A673 (cell line): Measurements from ENCODE around the gene B3GLCT. TPM values are rescaled to one million over a fixed set of nuclear protein-coding genes. Genes with fewer than 3 reads are reported as not detected.

Experiments
- BruUV-seq: library from RNA; stranded (reverse); fragments of 400-500 nt; replicated peaks from 2 replicates; lab custom pipeline; 2021; lab: Mats Ljungman, UMichigan
- CTCF ChIA-PET: fragments of 300-600 bp; sonication (Branson Sonifier 250); formaldehyde crosslinking; loops from one replicate; lab custom pipeline; 2022; ENCODE audit warnings: antibody characterized with exemption; lab: Charles Lee
- POLR2A ChIA-PET: fragments of 300-600 bp; sonication (Branson Sonifier 250); formaldehyde crosslinking; loops from one replicate; lab custom pipeline; 2022; ENCODE audit warnings: antibody characterized with exemption; ENCODE audit not compliant: low non-redundant PET; lab: Charles Lee
- DNase-seq: peaks from one replicate; pipeline ENCODE4 v3.0.0-alpha.2; 2015; ENCODE audit warnings: low spot score
- H3K27ac ChIP-seq: fragments of 200-600 bp; sonication (generic); 2 replicates; pipeline ENCODE4 v1.5.1; 2016; ENCODE audit warnings: mixed run types, low read depth, mild to moderate bottlenecking, mixed read lengths, antibody characterized with exemption, low read length; ENCODE audit not compliant: poor library complexity, severe bottlenecking
- H3K27me3 ChIP-seq: fragments of 200-600 bp; sonication (generic); replicated peaks from 2 replicates; pipeline ENCODE4 v1.6.1; 2017; ENCODE audit warnings: mixed run types, low read depth, mild to moderate bottlenecking, mixed read lengths, antibody characterized with exemption, low read length; ENCODE audit not compliant: insufficient read depth, poor library complexity
- H3K36me3 ChIP-seq: fragments of 200-600 bp; sonication (generic); 2 replicates; pipeline ENCODE4 v1.6.1; 2016; ENCODE audit warnings: mixed run types, mild to moderate bottlenecking, mixed read lengths, antibody characterized with exemption, low read length; ENCODE audit not compliant: insufficient read depth, poor library complexity, severe bottlenecking
- H3K4me1 ChIP-seq: fragments of 200-600 bp; sonication (generic); 2 replicates; pipeline ENCODE4 v1.6.1; 2017; ENCODE audit warnings: mixed run types, mild to moderate bottlenecking, mixed read lengths, antibody characterized with exemption, low read length; ENCODE audit not compliant: insufficient read depth, poor library complexity, severe bottlenecking
- H3K4me3 ChIP-seq: fragments of 200-600 bp; sonication (generic); 2 replicates; pipeline ENCODE4 v1.5.1; 2016; ENCODE audit warnings: low read depth, mixed run types, mild to moderate bottlenecking, mixed read lengths, low read length; ENCODE audit not compliant: poor library complexity, severe bottlenecking
- H3K9me3 ChIP-seq: fragments of 200-600 bp; sonication (generic); 2 replicates; pipeline ENCODE4 v1.6.1; 2016; ENCODE audit warnings: mixed run types, low read depth, mild to moderate bottlenecking, mixed read lengths, antibody characterized with exemption, low read length; ENCODE audit not compliant: poor library complexity, severe bottlenecking
- EZH2 ChIP-seq: fragments of 200-600 bp; sonication (generic); IDR thresholded peaks from 2 replicates; pipeline ENCODE4 v1.6.1; 2017; ENCODE audit warnings: borderline replicate concordance, low read depth, mild to moderate bottlenecking, mixed read lengths, antibody characterized with exemption, low read length; ENCODE audit not compliant: poor library complexity, severe bottlenecking
- intact Hi-C: fragments of 100-400 bp; cut with micrococcal nuclease; formaldehyde crosslinking; loops from one replicate; pipeline ENCODE4 v1.10.0; 2022; ENCODE audit not compliant: unreplicated experiment
- total RNA-seq: library from RNA; stranded (reverse); gene quantifications from 2 replicates; pipeline ENCODE4 v1.2.3, GENCODE V29; 2021
- TF ChIP-seq, protein P1 (sequence below): fragments of 300-800, 200-600 bp; sonication (generic); conservative IDR thresholded peaks from 2 replicates; pipeline ENCODE4 v1.5.1; 2017; ENCODE audit warnings: low read depth, mild to moderate bottlenecking, antibody characterized with exemption, low read length, moderate library complexity, mixed read lengths

The B3GLCT gene
- total RNA-seq, 1 experiment from 2014 or later, result 8.5 TPM

DNA sequence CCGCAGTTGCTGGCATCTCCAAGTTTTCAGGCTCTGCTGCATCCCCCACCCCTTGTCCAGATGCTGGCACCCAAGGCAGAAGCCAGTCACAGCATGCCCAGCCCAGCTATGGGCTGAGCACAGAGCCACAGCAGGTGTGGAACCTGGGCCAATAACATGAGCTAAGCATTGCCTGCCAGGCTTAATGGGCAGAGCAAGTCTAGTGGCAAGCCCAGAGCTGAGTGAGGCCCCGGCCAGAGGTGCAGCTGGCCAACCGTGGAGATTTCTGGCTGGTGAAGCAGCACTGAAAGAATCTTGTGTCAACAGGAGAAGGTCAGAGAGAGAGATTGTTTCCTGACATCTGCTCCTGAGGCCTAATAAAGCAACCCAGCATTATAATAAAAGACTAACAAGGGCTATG, 111.0 kb downstream of the B3GLCT start:
- no peaks in the 10 kb centered on the region for H3K27me3 ChIP-seq
- no peaks in the 10 kb centered on the region for H3K4me1 ChIP-seq
- H3K27ac ChIP-seq, result no peak overlapping the region
- CTCF ChIA-PET, result no interaction called here
- BruUV-seq, result no TSS peak
- no peak overlapping the region for H3K4me3 ChIP-seq
- DNase-seq, result no peak
- no peaks in the 10 kb centered on the region for H3K36me3 ChIP-seq
- TF ChIP-seq, protein P1, sequence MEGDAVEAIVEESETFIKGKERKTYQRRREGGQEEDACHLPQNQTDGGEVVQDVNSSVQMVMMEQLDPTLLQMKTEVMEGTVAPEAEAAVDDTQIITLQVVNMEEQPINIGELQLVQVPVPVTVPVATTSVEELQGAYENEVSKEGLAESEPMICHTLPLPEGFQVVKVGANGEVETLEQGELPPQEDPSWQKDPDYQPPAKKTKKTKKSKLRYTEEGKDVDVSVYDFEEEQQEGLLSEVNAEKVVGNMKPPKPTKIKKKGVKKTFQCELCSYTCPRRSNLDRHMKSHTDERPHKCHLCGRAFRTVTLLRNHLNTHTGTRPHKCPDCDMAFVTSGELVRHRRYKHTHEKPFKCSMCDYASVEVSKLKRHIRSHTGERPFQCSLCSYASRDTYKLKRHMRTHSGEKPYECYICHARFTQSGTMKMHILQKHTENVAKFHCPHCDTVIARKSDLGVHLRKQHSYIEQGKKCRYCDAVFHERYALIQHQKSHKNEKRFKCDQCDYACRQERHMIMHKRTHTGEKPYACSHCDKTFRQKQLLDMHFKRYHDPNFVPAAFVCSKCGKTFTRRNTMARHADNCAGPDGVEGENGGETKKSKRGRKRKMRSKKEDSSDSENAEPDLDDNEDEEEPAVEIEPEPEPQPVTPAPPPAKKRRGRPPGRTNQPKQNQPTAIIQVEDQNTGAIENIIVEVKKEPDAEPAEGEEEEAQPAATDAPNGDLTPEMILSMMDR, result no peak
- TF ChIP-seq EZH2, result no peak
- intact Hi-C loops, result no loop called here
- H3K9me3 ChIP-seq, result peaks cover 13% of the 10 kb centered on the region
- POLR2A ChIA-PET, result no interaction called here

DNA sequence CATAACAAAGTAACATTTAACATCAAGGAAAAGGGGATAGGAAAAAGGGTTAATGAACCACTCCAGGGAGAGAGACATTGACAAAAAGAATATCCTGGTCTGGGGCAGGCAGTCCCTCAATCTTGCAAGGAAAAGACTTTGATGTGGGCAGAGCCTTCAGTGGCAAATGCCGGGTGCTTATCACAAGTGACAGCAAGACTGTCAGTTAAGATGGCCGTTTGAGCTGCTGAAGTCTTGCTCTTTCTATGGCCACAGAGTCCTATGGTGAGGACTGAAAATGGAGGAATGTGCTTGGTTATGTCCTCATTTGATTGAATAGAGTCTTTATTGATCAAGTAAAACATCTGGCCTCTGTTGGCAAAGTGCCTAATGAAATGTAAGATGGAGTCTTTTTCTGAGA, 112.1 kb downstream of the B3GLCT start:
- intact Hi-C loops, result no loop called here
- CTCF ChIA-PET, result no interaction called here

DNA sequence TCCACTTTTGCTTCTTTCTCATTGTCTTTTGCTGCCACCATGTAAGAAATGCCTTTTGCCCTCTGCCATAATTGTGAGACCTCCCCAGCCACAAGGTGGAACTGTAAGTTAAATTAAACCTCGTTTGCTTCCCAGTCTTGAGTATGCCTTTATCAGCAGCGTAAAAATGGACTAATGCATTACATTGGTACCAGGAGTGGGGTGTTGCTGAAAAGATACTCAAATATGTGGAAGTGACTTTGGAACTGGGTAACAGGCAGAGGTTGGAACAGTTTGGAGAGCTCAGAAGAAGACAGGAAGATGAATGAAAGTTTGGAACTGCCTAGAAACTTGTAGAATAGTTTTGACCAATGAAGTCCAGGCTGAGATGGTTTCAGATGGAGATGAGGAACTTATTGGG, 115.2 kb downstream of the B3GLCT start:
- CTCF ChIA-PET, result no interaction called here
- no peaks in the 10 kb centered on the region for H3K36me3 ChIP-seq
- no peaks in the 10 kb centered on the region for H3K27me3 ChIP-seq
- intact Hi-C loops, result no loop called here
- no peak overlapping the region for H3K27ac ChIP-seq
- POLR2A ChIA-PET, result no interaction called here
- no peak for DNase-seq
- no TSS peak for BruUV-seq
- H3K4me1 ChIP-seq, result no peaks in the 10 kb centered on the region
- peaks cover 16% of the 10 kb centered on the region for H3K9me3 ChIP-seq
- no peak for TF ChIP-seq EZH2
- TF ChIP-seq, protein P1, result no peak
- no peak overlapping the region for H3K4me3 ChIP-seq

More for the DNA sequence above, 112.1 kb downstream of the B3GLCT start:
- BruUV-seq, result no TSS peak
- no peak overlapping the region for H3K27ac ChIP-seq
- H3K9me3 ChIP-seq, result peaks cover 16% of the 10 kb centered on the region
- no peak for DNase-seq
- TF ChIP-seq, protein P1, result no peak
- TF ChIP-seq EZH2, result no peak
- H3K4me1 ChIP-seq, result no peaks in the 10 kb centered on the region
- H3K36me3 ChIP-seq, result no peaks in the 10 kb centered on the region
- POLR2A ChIA-PET, result no interaction called here
- H3K4me3 ChIP-seq, result no peak overlapping the region
- no peaks in the 10 kb centered on the region for H3K27me3 ChIP-seq
